H9 (cell line): ENCODE data around the gene CLEC10A. TPM values are rescaled to one million over a fixed set of nuclear protein-coding genes. Genes with fewer than 3 reads are reported as not detected.
"Not testable (repeated sequence)": the region's sequence is repeated elsewhere in the genome, so short reads cannot be mapped to it uniquely, and the experiment has no call there.

ENCODE experiments used
- DNase-seq: peaks from one replicate; pipeline ENCODE4 v3.0.0-alpha.2; 2017
- H2AFZ ChIP-seq: one replicate; pipeline ENCODE4 v1.6.1; 2013; ENCODE audit warnings: mild to moderate bottlenecking, low read length, control low read depth, moderate library complexity
- H2AK5ac ChIP-seq: 2 replicates; pipeline ENCODE4 v1.6.1; 2013; ENCODE audit warnings: low read length, control low read depth, mixed read lengths; ENCODE audit not compliant: insufficient read length
- H2BK120ac ChIP-seq: one replicate; pipeline ENCODE4 v1.6.1; 2013; ENCODE audit warnings: low read depth, mild to moderate bottlenecking, low read length, control low read depth, inconsistent platforms; ENCODE audit not compliant: poor library complexity, severe bottlenecking
- H2BK12ac ChIP-seq: 2 replicates; pipeline ENCODE4 v1.6.1; 2013; ENCODE audit warnings: low read length, control low read depth, mixed read lengths, low read depth; ENCODE audit not compliant: insufficient read length
- H2BK15ac ChIP-seq: 2 replicates; pipeline ENCODE4 v1.6.1; 2013; ENCODE audit warnings: low read depth, low read length, control low read depth
- H2BK20ac ChIP-seq: one replicate; pipeline ENCODE4 v1.6.1; 2013; ENCODE audit warnings: low read depth, mild to moderate bottlenecking, low read length, control low read depth, inconsistent platforms; ENCODE audit not compliant: poor library complexity, severe bottlenecking
- H2BK5ac ChIP-seq: 2 replicates; pipeline ENCODE4 v1.6.1; 2013; ENCODE audit warnings: low read length, control low read depth, mixed read lengths; ENCODE audit not compliant: insufficient read length
- H3K14ac ChIP-seq: 2 replicates; pipeline ENCODE4 v1.6.1; 2013; ENCODE audit warnings: low read length, control low read depth; ENCODE audit not compliant: insufficient read depth
- H3K18ac ChIP-seq: 2 replicates; pipeline ENCODE4 v1.6.1; 2013; ENCODE audit warnings: low read depth, mild to moderate bottlenecking, mixed read lengths, low read length, control low read depth; ENCODE audit not compliant: insufficient read length
- H3K23ac ChIP-seq: 2 replicates; pipeline ENCODE4 v1.6.1; 2013; ENCODE audit warnings: low read length, control low read depth, mixed read lengths, low read depth; ENCODE audit not compliant: insufficient read length
- H3K23me2 ChIP-seq: 2 replicates; pipeline ENCODE4 v1.6.1; 2013; ENCODE audit warnings: low read depth, mild to moderate bottlenecking, mixed read lengths, low read length, control low read depth; ENCODE audit not compliant: insufficient read length, poor library complexity, severe bottlenecking
- H3K27ac ChIP-seq: 2 replicates; pipeline ENCODE4 v1.5.1; 2013; ENCODE audit warnings: low read length, control low read depth, mixed read lengths, low read depth; ENCODE audit not compliant: insufficient read length
- H3K27me3 ChIP-seq: 2 replicates; pipeline ENCODE4 v1.6.1; 2013; ENCODE audit warnings: low read length, control low read depth, inconsistent platforms; ENCODE audit not compliant: insufficient read depth
- H3K4ac ChIP-seq: 2 replicates; pipeline ENCODE4 v1.6.1; 2013; ENCODE audit warnings: low read depth, mild to moderate bottlenecking, control low read depth, inconsistent platforms, low read length, moderate library complexity
- H3K4me1 ChIP-seq: 2 replicates; pipeline ENCODE4 v1.6.1; 2013; ENCODE audit warnings: low read length, control low read depth, inconsistent platforms; ENCODE audit not compliant: insufficient read depth
- H3K4me2 ChIP-seq: 2 replicates; pipeline ENCODE4 v1.6.1; 2013; ENCODE audit warnings: low read length, control low read depth, mixed read lengths; ENCODE audit not compliant: insufficient read length, insufficient read depth
- H3K56ac ChIP-seq: 2 replicates; pipeline ENCODE4 v1.6.1; 2013; ENCODE audit warnings: low read depth, mild to moderate bottlenecking, mixed read lengths, low read length, control low read depth; ENCODE audit not compliant: insufficient read length
- H3K79me1 ChIP-seq: 2 replicates; pipeline ENCODE4 v1.6.1; 2013; ENCODE audit warnings: low read depth, mild to moderate bottlenecking, moderate library complexity, low read length, control low read depth, inconsistent platforms; ENCODE audit not compliant: insufficient read depth, poor library complexity, severe bottlenecking
- H3K79me2 ChIP-seq: 2 replicates; pipeline ENCODE4 v1.6.1; 2013; ENCODE audit warnings: low read length, control low read depth, inconsistent platforms; ENCODE audit not compliant: insufficient read depth
- H3K9ac ChIP-seq: 2 replicates; pipeline ENCODE4 v1.6.1; 2013; ENCODE audit warnings: low read length, control low read depth, mixed read lengths; ENCODE audit not compliant: insufficient read length; ENCODE audit errors: extremely low read depth
- H3K9me3 ChIP-seq: one replicate; pipeline ENCODE4 v1.6.1; 2013; ENCODE audit warnings: low read depth, low read length, inconsistent platforms; ENCODE audit not compliant: control insufficient read depth
- H3T11ph ChIP-seq: one replicate; pipeline ENCODE4 v1.6.1; 2013; ENCODE audit warnings: mild to moderate bottlenecking, low read length, control low read depth, inconsistent platforms
- H4K20me1 ChIP-seq: one replicate; pipeline ENCODE4 v1.6.1; 2013; ENCODE audit not compliant: control insufficient read depth, insufficient read length, insufficient read depth
- H4K5ac ChIP-seq: 2 replicates; pipeline ENCODE4 v1.6.1; 2013; ENCODE audit warnings: low read depth, mild to moderate bottlenecking, mixed read lengths, low read length, control low read depth; ENCODE audit not compliant: insufficient read length
- H4K8ac ChIP-seq: replicated peaks from 2 replicates; pipeline ENCODE4 v1.6.1; 2013; ENCODE audit warnings: low read length, control low read depth, mixed read lengths, low read depth; ENCODE audit not compliant: insufficient read length
- H4K91ac ChIP-seq: 2 replicates; pipeline ENCODE4 v1.6.1; 2013; ENCODE audit warnings: low read depth, mild to moderate bottlenecking, moderate library complexity, mixed read lengths, low read length, control low read depth; ENCODE audit not compliant: insufficient read length
- H3K27ac Mint-ChIP-seq, 3 experiments: 2 replicates in 2 of 3; 3 replicates in 1 of 3; pipeline ENCODE4 v1.8.0; 2020 to 2021; ENCODE audit warnings: mixed read lengths in 3 of 3, mild to moderate bottlenecking in 1 of 3, moderate library complexity in 1 of 3
- H3K27me3 Mint-ChIP-seq: 2 replicates; pipeline ENCODE4 v1.8.0; 2021; ENCODE audit warnings: low read depth, mild to moderate bottlenecking, moderate library complexity, mixed read lengths
- H3K36me3 Mint-ChIP-seq, 3 experiments: 2 replicates in 2 of 3; 3 replicates in 1 of 3; pipeline ENCODE4 v1.8.0; 2020 to 2021; ENCODE audit warnings: low read depth in 3 of 3, mixed read lengths in 3 of 3; ENCODE audit not compliant: insufficient read depth in 1 of 3
- H3K4me1 Mint-ChIP-seq, 2 experiments: 2 replicates each; pipeline ENCODE4 v1.8.0; 2020; ENCODE audit warnings: mixed read lengths in 2 of 2
- H3K4me3 Mint-ChIP-seq, 2 experiments: 2 replicates in 1 of 2; 3 replicates in 1 of 2; pipeline ENCODE4 v1.8.0; 2020 to 2021; ENCODE audit warnings: mild to moderate bottlenecking in 2 of 2, mixed read lengths in 2 of 2, moderate library complexity in 1 of 2
- H3K9me3 Mint-ChIP-seq, 2 experiments: 2 replicates in 1 of 2; 3 replicates in 1 of 2; pipeline ENCODE4 v1.8.0; 2020; ENCODE audit warnings: mild to moderate bottlenecking in 2 of 2, mixed read lengths in 2 of 2, moderate library complexity in 1 of 2
- WGBS: extraction: QIAGEN DNeasy Blood & Tissue Kit; methylation state at CpG from one replicate; pipeline ENCODE4 v1.1.7; 2013; ENCODE audit warnings: missing lambda C conversion rate, low lambda C conversion rate, mixed read lengths; ENCODE audit not compliant: insufficient read length; ENCODE audit errors: extremely low coverage; 5-methylcytosine and 5-hydroxymethylcytosine counted together
- total RNA-seq: library from RNA; stranded (reverse); gene quantifications from 2 replicates; pipeline ENCODE4 v1.2.1, GENCODE V29; 2021

Gene CLEC10A
- total RNA-seq, 1 experiment from 2014 or later: not detected

- not testable (repeated sequence) for H4K5ac ChIP-seq, H4K20me1 ChIP-seq, H2BK15ac ChIP-seq, H3K18ac ChIP-seq, H3K9me3 ChIP-seq, H3K23ac ChIP-seq, DNase-seq, H3K27me3 Mint-ChIP-seq, H4K8ac ChIP-seq, H3K9ac ChIP-seq, H3K56ac ChIP-seq, H3K36me3 Mint-ChIP-seq, H3K79me2 ChIP-seq, H3K27ac Mint-ChIP-seq, H2AK5ac ChIP-seq, H3K9me3 Mint-ChIP-seq, H3K27me3 ChIP-seq, H4K91ac ChIP-seq, H3K4me3 Mint-ChIP-seq, H2BK20ac ChIP-seq, H2BK120ac ChIP-seq, H3K4me1 ChIP-seq, H2BK12ac ChIP-seq, H3K4me2 ChIP-seq, H2BK5ac ChIP-seq, H3K23me2 ChIP-seq, H2AFZ ChIP-seq, H3K4ac ChIP-seq, H3K79me1 ChIP-seq, H3K14ac ChIP-seq, H3K27ac ChIP-seq, H3T11ph ChIP-seq
- WGBS: no CpG with 5 or more reads among the region's 6 CpGs
- peaks cover 13 to 14% of the 10 kb centered on the region in 2 experiments for H3K4me1 Mint-ChIP-seq
Observed at GRCh38 chr17:7089570-7089969, 9.5 kb upstream of the CLEC10A start.

GRCh38 chr17:7088442-7088841 is 8.4 kb upstream of the CLEC10A start:
- not testable (repeated sequence) for H3K4me2 ChIP-seq, H3K4me3 Mint-ChIP-seq, H3K27ac Mint-ChIP-seq

More at GRCh38 chr17:7088442-7088841, 8.4 kb upstream of the CLEC10A start:
- H3K9ac ChIP-seq, H4K5ac ChIP-seq, H4K20me1 ChIP-seq, H3K23ac ChIP-seq, H3K27ac ChIP-seq, H3K4me1 ChIP-seq, H2BK5ac ChIP-seq, DNase-seq, H4K91ac ChIP-seq, H3K79me1 ChIP-seq, H3K79me2 ChIP-seq, H3K27me3 ChIP-seq, H3K27me3 Mint-ChIP-seq, H2AK5ac ChIP-seq, H2BK15ac ChIP-seq, H3K9me3 Mint-ChIP-seq, H3K56ac ChIP-seq, H3K18ac ChIP-seq, H4K8ac ChIP-seq, H3K14ac ChIP-seq, H3K9me3 ChIP-seq, H3K4ac ChIP-seq, H3K36me3 Mint-ChIP-seq, H3K23me2 ChIP-seq, H2BK20ac ChIP-seq, H2AFZ ChIP-seq, H2BK12ac ChIP-seq, H2BK120ac ChIP-seq, H3T11ph ChIP-seq: not testable (repeated sequence)
- WGBS: no CpG with 5 or more reads among the region's 4 CpGs
- H3K4me1 Mint-ChIP-seq: peaks cover 13 to 16% of the 10 kb centered on the region in 2 experiments
